Neutrophil (primary cell): Measurements from ENCODE around the gene NTM.

Source experiments
- H3K27ac ChIP-seq: fragments of 200-600 bp; sonication (generic); 2 replicates; pipeline ENCODE4 v1.5.1; 2016; ENCODE audit warnings: mild to moderate bottlenecking, moderate library complexity
- H3K27me3 ChIP-seq: fragments of 200-600 bp; sonication (generic); 2 replicates; pipeline ENCODE4 v1.6.0; 2016; ENCODE audit warnings: mild to moderate bottlenecking
- H3K36me3 ChIP-seq: fragments of 200-600 bp; sonication (generic); 2 replicates; pipeline ENCODE4 v1.5.1; 2017
- H3K4me1 ChIP-seq, 2 experiments: fragments of 200-600 bp in 1 of 2; sonication (generic) in 1 of 2; 1 replicate in 1 of 2; 2 replicates in 1 of 2; pipeline versions ENCODE4 v1.5.1 to v1.6.1; 2013 to 2016; ENCODE audit warnings: low read depth in 1 of 2, low read length in 1 of 2, mild to moderate bottlenecking in 1 of 2, moderate library complexity in 1 of 2; ENCODE audit not compliant: control insufficient read depth in 1 of 2, insufficient read depth in 1 of 2
- H3K4me3 ChIP-seq, 2 experiments: fragments of 200-600 bp in 1 of 2; sonication (generic) in 1 of 2; 1 replicate in 1 of 2; 2 replicates in 1 of 2; pipeline ENCODE4 v1.5.1; 2013 to 2016; ENCODE audit warnings: low read depth in 1 of 2, low read length in 1 of 2, mild to moderate bottlenecking in 1 of 2, moderate library complexity in 1 of 2
- H3K9me3 ChIP-seq: fragments of 200-600 bp; sonication (generic); 2 replicates; pipeline ENCODE4 v1.5.1; 2016
- TF ChIP-seq, protein P1 (sequence below): fragments of 200-600 bp; sonication (generic); IDR thresholded peaks from 2 replicates; pipeline ENCODE4 v1.5.1; 2016; ENCODE audit warnings: antibody characterized with exemption

Gene NTM

GRCh38 chr11:132122735-132123134 lies 752.3 kb downstream of the NTM start:
- TF ChIP-seq, protein P1, sequence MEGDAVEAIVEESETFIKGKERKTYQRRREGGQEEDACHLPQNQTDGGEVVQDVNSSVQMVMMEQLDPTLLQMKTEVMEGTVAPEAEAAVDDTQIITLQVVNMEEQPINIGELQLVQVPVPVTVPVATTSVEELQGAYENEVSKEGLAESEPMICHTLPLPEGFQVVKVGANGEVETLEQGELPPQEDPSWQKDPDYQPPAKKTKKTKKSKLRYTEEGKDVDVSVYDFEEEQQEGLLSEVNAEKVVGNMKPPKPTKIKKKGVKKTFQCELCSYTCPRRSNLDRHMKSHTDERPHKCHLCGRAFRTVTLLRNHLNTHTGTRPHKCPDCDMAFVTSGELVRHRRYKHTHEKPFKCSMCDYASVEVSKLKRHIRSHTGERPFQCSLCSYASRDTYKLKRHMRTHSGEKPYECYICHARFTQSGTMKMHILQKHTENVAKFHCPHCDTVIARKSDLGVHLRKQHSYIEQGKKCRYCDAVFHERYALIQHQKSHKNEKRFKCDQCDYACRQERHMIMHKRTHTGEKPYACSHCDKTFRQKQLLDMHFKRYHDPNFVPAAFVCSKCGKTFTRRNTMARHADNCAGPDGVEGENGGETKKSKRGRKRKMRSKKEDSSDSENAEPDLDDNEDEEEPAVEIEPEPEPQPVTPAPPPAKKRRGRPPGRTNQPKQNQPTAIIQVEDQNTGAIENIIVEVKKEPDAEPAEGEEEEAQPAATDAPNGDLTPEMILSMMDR, result no peak
- H3K27ac ChIP-seq, result no peak overlapping the region
- H3K4me3 ChIP-seq, result no peak overlapping the region
- H3K36me3 ChIP-seq, result no peaks in the 10 kb centered on the region
- H3K9me3 ChIP-seq, result no peaks in the 10 kb centered on the region
- H3K4me1 ChIP-seq, result no peaks in the 10 kb centered on the region
- H3K27me3 ChIP-seq, result peaks cover 20% of the 10 kb centered on the region

- Histone ChIP-seq H3K27ac (no peak overlapping the region), H3K27me3 (peaks cover 20% of the 10 kb centered on the region), H3K4me3 (no peak overlapping the region), H3K9me3 (no peaks in the 10 kb centered on the region), H3K36me3 (no peaks in the 10 kb centered on the region), H3K4me1 (no peaks in the 10 kb centered on the region)
- TF ChIP-seq, protein P1, result no peak
Measured at GRCh38 chr11:132123449-132123848, 753.0 kb downstream of the NTM start.

DNA sequence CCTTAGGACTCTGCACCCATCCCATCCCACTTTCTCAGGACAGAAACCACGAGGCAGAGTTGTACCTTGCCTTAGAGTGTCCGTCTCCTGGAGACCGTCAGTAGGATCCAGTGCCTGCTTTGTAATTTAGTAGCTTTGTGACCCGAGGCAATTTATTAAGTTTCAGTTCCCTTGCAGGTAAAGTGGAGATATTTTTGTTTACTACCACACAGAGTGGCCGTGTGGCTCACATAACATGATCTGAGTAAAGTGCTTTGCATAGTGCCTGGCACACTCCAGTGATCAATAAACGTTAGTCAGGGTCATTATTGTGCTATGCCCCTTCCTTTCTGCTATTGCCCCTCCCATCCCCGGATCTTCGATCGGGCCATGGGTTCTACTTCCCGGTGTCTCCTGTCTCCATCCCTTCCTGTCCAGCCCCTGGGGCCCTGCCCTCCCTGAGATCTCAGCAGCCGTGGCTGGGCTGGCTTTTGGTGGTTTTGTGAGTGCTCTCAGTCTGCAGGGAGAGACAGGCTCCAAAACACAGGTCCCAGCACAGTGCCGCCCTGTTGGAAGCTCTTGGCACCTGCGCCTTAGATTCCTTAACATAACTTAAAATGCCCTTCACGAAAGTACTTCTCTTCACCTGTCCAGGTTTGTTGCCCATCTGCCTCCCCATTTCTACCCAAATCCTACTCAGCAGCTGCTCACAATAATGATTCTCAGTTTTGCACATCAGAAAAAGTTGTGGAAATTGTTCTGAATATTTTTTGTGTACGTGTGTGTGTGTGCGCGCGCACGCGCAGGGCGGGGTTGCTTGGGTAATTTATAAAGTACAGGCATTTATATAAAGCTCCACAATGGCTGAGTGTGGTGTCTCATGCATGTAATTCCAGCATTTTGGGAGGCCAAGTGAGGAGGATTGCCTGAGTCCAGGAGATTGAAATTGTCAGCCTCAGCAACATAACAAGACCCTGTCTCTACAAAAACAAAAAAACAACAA lies 753.7 kb downstream of the NTM start:
- TF ChIP-seq, protein P1, result no peak
- H3K27ac ChIP-seq, result no peak overlapping the region
- H3K4me3 ChIP-seq, result no peak overlapping the region
- H3K9me3 ChIP-seq, result no peaks in the 10 kb centered on the region
- H3K4me1 ChIP-seq, result no peaks in the 10 kb centered on the region
- H3K27me3 ChIP-seq, result peaks cover 20% of the 10 kb centered on the region
- no peaks in the 10 kb centered on the region for H3K36me3 ChIP-seq

- H3K4me3 ChIP-seq, result no peak overlapping the region
- no peak overlapping the region for H3K27ac ChIP-seq
- H3K27me3 ChIP-seq, result peaks cover 20% of the 10 kb centered on the region
- TF ChIP-seq, protein P1, result no peak
- H3K4me1 ChIP-seq, result no peaks in the 10 kb centered on the region
- no peaks in the 10 kb centered on the region for H3K36me3 ChIP-seq
- no peaks in the 10 kb centered on the region for H3K9me3 ChIP-seq
Measured at GRCh38 chr11:132125988-132126871, 755.8 kb downstream of the NTM start.

DNA sequence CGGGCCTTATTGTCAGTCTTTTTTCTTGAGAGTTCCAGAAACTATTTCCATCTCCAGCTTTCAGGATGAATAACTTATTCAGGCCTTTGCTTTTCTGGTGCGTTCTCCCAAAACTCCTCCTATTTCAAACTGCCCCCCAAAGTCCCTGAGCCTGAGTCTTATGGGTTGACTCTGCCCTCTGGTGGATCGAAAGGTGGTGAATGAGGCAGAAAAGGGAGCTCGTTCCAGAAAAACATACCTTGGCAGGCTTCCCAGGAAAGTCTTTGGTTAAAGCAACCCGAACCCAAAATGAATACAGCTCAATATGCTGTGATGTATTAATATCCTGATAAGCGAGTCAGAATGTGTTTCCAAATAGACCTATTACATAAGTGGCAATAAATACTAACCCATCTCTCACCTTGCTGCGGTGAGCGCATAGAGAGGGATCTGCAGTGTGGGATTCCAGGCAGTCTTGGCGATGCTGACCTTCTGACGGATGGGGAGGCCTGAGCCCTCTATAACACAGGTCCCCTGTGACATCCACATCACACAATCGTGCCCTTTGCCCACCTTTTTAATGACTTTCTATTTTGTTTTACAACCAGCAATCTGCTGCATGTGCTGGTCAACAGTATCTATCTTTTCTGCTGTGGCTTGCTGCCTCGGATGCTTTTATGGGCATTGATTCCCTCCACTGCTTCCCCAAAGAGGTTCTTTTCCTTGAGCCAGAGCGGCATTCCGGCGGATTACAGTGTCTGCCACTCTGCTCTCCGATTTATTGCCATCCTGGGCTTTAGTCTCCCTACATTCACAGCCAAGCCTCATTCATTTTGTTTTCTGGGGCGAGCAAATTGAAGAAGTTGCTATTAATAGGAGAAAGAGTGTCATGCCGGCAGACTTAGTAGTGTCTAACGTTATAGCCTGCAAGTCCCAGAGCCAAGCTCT lies 756.8 kb downstream of the NTM start:
- TF ChIP-seq, protein P1, result no peak
- Histone ChIP-seq H3K4me3 (no peak overlapping the region), H3K4me1 (no peaks in the 10 kb centered on the region), H3K9me3 (no peaks in the 10 kb centered on the region), H3K36me3 (no peaks in the 10 kb centered on the region), H3K27ac (no peak overlapping the region), H3K27me3 (peaks cover 20% of the 10 kb centered on the region)
